GM18873 (cell line): ENCODE measurements around the gene GPR148.

Source experiments
- ATAC-seq: cut with Tn5 transposase; IDR thresholded peaks from one replicate; pipeline ENCODE4 v1.9.1; 2021; ENCODE audit warnings: mild to moderate bottlenecking, moderate library complexity, moderate number of reproducible peaks; ENCODE audit not compliant: unreplicated experiment, low FRiP score

The GPR148 gene

DNA sequence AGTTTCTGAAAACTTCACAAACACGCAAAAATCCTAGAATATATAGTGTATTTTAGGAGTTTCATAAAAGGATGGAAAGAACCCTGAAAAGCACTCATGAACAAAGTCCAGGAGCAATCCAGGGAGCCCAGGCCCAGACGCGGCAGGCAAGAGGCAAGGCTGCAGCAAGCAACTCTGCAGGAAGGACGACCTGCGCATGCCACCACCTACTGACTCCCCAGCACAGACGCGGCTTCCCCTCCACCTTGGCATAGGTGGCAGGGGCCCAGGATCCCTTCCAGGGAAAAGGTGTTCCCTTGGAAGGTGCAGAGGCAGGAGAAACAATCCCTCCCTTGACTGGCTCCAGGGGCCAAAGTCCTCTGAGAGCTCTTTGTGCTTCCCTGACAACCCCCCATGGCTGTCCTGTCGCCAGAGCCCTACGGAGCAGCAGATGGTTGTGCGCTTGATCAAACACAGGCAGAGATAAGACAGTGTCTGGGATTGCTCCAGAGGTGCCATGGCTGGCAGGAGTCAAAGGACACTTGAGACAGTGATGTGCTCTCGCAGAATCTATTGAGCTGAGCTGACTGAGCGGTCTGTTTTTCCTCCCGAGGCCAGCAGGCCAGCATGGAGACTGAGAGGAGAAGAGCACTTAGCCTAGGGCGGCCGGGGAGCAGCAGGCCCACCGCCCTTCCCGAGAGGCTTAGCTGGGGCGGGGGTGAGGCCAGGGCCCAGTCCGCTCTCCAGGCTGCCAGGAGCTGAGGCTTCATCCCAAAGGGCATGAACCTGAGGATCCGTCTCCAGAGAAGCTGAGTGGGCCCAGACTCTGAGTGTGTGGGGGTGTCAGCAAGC, 15.6 kb downstream of the GPR148 start:
- no peak for ATAC-seq

DNA sequence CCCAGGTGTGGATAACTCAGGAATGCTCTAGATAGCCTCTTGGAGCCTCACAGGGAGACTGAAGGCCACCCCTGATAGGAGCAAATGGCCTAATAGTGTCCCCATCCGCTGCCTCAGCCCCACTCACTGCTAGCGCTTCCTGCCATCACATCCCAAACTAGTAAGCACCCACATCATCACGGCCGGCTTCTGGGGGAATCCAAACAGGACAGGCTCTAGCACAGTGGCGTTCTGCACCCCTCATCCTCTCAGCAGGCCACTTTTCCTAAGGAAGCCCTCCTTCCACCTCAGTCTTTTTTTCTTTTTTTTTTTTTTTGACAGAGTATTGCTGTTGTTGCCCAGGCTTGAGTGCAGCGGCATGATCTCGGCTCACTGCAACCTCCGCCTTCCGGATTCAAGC, 20.2 kb downstream of the GPR148 start:
- no peak for ATAC-seq

DNA sequence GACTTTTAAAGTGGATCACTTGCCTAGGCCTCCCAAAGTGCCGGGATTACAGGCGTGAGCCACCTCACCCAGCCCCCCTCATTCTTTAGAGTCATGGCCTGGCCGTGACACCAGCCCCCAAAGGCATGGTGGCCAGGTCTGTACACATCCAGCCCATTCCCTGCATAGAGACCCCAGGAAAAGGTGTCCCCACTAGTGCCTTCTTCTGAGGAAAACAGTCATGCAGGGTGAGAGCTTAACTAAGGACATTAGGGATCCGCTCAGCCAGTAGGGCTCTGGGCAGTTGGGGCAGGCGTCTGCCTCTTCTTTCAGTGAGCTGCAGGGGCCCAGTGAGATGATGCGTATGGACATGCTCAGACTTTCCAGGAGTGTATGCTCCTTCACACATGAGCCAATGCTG, 20.8 kb downstream of the GPR148 start:
- no peak for ATAC-seq

DNA sequence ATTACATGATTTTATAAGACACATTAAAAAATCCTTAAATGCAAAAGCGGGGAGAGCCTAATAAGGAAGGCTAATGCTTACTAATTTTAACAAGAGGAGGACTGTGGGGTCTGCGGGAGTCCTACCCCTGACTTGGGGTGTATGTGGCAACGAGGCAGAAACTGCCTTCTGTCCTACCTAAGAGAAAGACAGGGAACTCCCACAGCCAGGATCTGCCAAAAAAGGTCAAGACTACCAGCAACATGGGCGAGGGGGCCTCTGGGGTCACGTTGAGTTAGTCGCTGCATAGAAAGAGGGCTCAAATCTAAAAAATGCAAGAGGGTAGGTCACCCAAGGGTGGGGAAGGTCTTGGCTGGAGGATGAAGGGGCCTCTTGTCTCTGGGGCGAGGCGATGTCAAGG, 25.9 kb downstream of the GPR148 start:
- ATAC-seq, result no peak

DNA sequence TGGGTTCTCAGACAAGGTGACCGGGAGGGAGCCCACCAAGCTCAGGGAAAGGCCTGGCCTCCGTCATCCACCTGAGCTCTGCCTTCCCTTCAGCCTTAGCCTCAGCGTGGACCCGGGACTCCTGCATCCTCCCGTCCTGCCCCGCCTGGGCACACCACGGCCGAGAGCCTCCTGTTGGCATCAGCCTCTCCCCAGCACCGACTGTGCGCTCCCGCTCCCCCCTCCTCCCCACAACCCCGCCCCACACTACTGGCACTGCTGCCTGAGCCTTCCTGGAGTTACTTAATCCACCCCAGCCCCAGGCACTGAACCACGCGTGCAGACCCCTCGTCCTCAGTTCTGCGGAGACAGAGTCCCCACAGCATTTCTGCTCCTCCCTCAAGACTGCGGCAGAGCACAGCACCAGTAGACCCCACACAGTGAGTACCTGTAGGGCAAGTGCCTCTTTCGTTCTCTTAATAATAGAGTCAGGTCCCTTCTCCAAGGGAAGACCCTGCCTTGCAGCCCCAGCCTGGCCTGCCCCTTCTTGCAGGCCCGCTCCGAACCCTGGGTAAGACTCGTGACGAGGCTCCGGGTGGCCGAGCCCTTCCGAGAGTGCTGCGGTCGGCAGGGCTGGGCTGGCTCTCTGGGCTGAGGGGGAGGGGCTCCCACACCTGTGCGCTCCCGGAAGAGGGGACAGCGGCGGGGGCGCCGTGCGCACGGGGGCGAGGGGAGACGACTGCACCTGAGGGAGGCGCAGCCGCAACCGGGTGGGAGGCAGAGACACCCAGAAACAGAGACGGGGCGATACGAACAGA, 26.6 kb downstream of the GPR148 start, which contains the start of gene AMER3:
Gene AMER3, plus strand, starts transcription at position 285 of the 797 bp plus-strand sequence. CDS start 6,533 bp downstream, outside the sequence.
- ATAC-seq, result no peak

DNA sequence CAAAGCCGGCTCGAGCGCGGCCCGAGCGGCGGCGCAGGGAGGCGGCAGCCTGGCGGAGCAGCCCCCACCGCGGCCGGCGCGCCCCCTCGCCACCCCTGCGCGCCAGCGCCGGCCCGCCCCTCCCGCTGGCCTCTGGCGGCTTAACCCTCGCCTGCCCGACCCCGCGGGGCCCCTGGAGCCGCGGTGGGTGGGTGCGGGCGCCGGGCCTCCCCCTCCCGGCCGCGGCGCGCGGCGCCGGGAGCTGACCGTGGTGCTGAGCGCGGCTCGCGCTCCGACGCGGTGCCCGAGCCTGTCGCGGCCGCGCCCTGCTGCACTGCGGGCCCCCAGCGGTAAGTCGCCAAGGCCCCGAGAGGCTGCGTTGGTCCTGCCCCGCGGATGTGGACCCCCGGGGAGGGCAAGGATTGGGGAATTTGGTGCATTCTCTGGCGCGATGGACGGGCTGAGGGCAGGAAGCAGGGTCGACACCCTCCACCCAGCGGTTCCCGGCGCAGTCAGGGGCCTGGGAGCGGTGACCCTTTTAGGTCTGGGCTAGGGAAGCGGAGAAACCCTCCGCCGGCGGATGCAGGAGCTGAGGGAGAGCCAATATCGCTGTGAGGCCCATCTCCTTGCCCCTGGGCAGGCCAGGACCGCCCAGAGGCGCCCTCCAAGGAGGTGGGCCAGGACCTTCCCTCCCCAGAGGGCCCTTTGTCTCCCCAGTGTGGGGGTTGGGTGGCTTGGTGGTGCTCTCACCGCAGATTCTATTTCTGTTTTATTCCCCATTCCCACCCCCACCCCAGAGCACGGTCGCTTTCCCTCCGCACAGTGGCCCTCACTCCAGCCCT, 27.4 kb downstream of the GPR148 start:
- ATAC-seq, result no peak

DNA sequence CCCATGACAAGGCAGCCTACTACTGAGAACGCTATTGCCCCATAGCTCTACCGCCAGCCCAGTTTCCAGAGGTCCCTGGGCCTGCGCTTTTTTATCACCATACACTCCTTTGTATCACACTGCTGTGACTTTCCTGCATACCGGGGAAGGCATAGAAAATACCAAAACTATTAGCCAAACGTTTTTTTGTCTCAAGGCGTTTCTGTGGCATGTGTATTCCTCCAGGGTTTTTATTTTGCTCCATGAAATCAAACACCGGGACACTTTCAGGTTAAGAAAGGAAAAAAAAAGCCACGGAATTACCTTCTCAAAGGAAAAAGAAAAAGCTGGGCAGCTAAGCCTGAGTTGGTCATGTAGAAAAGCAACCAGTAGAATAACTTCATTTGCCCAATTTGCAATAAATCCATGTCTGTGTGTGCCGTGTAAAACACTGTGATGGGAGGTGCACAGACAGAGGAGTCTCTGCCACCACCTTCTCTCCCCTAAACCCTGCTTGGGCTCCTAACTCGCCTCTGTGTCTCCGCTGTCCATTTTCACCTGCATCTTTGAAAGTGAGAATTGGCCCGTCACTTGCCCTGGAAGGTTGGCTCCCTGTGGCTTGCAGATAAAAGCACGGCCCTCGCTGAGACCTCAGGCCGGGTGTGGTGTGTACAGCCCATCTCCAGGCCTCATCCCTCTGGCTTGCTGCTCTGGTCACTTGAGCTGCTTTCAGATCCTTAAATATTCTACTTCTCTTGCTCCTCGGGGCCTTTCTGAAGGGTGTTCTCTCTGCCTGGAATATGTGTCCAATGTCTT, 28.2 kb downstream of the GPR148 start:
- no peak for ATAC-seq

DNA sequence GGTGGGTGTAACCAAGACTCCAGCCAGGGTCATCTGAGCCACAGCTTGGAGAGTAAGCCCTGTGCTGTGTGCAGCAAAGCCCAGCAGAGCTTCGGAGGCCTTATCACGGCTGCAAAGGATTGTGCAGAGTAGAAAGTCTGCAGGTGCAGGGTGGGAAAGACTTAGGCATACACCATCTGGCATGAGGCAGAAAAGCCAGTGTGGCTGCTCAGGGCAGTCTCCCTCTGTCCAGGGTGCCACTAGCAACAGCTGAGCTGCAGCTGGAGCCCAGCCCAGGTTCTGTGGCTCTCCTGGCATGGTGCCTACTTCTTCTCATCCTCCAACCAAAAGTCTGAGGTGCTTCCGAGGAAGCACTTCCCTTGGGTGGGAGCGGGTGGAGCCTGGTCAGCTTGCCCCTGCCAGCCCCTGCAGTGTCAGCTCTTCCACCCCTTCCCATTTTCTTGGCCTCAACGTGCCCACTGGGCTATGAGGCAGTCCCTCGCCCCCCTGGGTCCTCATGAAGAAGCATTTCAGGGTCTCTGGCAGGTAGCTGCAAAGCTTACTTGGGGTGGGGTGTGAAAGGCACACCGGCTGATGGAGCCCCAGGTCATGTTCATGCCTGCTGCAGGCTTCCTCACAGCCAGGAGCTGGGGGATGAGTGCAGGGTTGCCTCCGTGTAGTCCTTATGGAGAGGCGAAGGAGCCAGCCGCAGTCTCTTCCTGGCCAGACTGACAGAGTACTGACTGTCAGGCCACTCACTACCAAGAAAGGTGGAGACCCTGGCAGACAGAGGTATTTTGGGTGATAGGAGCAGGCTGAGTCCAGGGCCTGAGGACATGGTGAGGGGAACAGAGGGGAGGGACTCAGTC, 31.3 kb downstream of the GPR148 start:
- ATAC-seq, result no peak

DNA sequence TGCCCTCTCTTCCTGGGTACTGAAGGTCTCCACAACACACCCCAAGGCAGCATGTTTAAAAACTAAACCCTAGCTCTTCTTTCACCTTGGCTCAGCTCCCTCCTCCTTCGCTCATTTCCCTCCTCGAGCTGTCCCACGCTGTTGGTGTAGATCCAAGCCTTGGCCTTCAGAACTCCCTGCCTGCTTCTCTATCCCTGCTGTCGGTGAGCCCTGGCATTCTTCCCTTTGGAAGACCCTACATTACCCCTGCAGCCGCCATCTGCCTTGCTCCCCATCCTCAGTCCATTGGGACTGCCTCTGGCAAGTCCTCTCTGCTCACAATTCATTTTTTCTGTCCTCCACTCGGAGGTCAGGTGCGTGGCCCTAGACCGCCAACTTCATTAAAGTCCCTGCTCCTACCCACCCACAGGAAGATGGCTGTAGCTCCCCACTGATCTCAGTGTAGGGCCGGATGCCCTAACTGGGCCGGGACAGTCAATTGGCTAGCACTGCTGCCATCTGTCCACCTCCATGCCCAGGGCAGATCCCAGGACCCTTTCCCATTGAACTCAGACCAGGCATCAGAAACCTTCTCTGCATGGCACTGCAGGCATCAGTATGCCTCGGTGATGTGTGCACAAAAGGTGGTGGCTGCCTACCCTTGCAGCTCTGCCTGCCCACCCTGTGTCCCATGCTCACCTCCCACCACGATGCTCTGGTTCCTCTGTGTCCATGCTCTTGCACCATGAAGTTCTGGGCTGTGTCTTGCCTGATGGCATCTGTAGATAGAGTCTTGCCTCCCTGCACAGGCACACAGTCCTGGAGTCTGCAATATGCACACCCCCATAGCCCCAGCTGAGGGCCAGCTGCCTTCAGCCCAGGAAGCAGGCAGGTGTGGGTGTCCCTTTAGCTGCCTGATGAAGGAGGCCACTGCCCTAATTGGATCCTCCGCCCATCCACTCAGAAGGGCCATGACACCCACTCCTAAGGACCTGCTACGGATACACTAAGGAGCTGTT, 32.2 kb downstream of the GPR148 start:
- no peak for ATAC-seq

DNA sequence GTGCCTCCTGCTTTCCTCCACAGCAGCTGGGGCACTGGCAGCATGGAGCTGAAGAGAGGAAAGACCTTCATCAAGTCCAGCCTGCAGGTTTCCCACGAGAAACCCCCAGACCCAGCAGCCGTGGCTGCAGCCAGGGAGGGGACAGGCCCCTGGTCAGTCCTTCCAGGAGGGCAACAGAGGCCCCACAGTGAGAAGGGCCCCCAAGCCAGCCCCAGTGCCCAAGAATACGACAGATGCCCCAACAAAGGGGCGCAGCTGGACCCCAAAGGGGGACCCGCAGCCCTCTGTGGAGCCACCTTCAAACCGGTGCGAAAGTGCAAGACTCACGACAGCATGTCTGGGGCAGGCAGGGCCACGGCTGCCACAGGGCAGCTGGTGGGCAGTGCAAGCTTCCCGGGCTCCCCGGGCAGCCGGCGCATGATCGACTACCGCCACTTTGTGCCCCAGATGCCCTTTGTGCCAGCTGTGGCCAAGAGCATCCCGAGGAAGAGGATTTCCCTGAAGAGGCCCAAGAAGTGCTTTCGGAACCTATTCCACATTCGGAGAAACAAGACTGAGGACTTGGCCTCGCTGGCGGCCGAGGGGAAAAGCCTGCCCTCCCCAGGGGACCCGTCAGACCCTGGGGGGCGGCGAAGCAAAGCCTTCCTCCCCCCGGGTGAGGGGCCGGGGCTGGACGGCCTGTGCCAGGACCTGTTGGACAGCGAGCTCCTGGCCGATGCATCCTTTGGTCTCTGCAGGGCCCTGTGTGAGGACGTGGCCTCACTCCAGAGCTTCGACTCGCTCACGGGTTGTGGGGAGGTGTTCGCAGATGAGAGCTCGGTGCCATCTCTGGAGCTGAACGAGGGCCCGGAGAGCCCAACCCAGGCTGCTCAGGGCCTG, 33.4 kb downstream of the GPR148 start:
- no peak for ATAC-seq

DNA sequence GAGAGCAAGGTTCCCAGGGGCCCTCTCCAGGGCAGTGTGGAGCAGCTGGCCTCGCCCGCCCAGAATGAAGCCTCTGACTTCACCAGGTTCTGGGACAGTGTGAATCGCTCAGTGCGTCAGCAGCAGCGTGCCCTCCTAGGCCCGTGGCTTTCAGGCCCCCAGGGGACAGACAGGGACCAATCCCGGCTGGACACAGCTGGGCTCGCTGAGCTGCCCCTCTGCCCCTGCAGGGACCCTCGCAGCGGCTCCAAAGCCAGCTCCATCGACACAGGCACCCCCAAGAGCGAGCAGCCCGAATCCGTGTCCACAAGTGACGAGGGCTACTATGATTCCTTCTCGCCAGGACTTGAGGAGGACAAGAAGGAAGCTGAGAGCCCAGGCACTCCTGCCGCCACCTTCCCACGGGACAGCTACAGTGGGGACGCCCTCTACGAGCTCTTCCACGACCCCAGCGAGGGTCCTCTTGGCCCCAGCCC, 34.1 kb downstream of the GPR148 start:
- ATAC-seq, result no peak

DNA sequence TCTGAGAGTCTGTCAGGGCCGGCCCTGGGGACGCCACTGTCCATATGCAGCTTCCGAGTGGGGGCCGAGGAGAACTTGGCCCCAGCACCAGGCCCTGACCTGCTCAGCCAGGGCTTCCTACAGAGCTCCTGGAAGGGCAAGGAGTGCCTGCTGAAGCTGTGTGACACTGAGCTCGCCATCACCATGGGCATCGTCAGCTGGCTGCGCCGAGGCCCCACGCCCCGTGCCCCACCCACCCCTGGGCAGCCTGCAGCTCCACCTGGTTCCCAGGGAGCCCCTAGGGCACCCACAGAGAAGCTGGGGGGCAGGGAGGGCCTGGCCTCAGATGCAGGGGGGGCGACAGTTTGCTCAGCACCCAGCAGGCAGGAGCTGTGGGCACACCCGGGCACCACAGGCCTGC, 34.5 kb downstream of the GPR148 start:
- no peak for ATAC-seq

DNA sequence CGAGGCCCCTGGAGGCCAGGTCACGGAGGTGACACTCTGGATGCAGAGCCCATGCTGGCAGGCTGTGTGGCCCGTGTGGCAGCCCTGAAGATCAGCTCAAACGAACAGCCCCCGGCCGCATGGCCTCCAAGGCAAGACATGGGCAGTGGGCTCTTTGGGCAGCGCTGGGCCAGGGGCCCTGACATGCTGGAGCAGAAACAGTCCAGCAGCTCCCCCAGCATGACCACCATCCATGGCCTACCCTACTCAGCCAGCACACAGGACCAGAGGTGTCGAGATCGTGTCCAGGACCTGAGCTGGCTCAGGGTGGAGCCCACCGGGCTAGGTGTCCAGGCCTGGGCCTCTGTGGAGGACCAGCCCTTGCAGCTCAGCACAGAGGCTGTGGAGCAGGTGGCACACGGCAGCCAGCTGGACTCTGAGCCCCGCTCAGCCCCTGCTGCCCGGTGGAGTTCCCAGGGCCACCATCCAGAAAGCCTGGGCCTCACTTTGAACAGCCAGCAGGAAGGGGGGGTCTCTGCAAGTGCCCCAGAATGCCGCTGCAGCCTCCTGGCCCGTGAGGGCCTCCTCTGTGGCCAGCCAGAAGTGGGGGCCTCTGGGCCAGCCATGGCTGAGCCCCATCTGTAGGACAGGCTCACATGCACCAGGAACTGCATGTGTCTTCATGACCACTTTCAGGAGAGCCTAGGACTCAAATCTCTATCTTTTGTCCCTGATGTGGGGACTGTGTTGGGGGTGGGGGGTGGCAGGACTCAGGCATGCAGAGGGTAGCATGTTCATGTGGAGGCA, 35.4 kb downstream of the GPR148 start:
- ATAC-seq, result no peak

DNA sequence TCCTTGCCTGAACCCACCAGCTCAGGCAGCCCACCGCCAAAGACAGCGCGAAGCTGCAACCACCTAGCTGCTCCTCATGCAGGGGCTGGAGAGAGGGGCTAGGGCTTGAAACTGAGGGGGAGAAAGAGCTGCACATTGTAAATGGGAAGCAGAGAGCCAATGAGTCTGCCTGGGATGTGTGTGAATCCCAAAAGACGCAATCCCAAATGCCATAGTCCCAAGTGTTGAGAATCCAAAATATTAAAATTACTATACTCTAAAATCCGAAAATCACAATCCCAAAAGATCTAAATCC, 35.9 kb downstream of the GPR148 start:
- no peak for ATAC-seq

DNA sequence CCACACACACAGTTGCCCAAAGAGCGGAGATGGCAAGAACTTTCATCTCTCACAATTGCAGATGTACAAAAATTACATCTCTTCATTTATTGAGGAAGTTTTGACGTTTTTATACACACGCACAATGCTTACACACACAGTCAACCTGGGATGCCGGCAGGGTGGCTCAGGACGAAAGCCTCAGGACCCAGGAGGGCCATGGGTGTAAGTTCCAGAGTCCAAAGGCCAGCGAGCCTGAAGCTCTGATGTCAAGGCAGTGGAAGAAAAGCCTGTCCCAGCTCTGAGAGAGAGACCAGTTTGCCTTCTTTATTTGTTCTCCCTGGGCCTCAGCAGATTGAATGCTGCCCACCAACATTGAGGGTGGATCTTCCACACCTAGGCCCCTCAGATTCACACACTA, 36.6 kb downstream of the GPR148 start:
- ATAC-seq, result no peak

DNA sequence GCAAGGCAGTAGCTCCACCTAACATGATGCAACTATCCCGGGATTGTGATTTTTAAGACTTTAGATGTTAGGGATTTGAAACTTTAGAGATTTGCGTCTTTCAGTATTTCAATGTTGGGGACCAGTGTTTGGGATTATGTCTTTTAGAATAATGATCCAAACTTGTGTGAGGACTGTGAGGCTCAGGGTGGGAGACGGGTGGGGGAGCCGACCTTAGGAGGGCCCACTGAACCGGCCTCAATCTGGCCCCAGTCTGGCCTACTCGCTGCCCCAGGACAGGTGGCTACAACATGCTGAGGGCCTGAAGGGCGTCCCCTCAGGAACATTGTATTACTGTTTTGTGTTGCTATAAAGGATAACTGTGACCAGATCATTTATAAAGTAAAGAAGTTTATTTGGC, 37.2 kb downstream of the GPR148 start:
- no peak for ATAC-seq
